HG03060 (cell line): ENCODE data around the gene ALDOB.
"Not testable (repeated sequence)": the region's sequence is repeated elsewhere in the genome, so short reads cannot be mapped to it uniquely, and the experiment has no call there.

Experiments
- ATAC-seq: cut with Tn5 transposase; IDR thresholded peaks from one replicate; pipeline ENCODE4 v1.9.1; 2021; ENCODE audit warnings: low read depth, moderate number of reproducible peaks; ENCODE audit not compliant: unreplicated experiment

Gene ALDOB

DNA sequence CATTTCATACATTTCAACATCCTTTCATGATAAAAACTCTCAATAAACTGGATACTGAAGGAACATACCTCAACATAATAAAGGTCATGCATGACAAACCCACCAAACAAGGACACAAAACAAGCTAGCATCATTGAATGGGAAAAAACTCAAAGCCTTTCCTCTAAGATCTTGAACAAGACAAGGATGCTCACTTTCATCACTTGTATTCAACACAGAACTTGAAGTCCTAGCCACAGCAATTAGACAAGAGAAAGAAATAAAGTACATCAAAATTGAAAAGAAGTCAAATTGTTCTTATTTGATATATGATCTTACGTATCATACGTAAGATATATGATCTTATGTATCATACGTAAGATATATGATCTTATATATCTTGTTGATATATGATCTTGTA lies 42.4 kb downstream of the ALDOB start:
- no peak for ATAC-seq

DNA sequence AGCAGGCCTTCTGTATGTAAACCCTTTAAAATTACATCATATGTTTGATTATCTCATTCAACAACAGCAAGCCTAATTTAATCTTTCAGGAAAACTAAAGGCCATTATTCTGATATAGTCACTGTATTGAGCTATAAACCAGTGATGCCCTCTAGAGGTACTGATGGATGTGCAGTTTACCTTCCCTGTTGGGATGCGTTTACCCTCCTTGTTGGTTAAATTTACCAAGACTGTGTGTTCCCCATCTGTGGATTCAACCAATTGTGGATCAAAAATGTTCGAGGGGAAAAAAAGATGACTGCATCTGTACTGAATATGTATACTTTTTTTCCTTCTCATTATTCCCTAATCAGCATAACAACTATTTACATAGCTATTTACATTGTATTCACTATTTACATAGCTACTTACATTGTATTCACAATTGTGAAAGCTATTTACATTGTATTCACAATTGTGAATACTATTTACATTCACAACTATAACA lies 47.0 kb downstream of the ALDOB start:
- ATAC-seq, result no peak

DNA sequence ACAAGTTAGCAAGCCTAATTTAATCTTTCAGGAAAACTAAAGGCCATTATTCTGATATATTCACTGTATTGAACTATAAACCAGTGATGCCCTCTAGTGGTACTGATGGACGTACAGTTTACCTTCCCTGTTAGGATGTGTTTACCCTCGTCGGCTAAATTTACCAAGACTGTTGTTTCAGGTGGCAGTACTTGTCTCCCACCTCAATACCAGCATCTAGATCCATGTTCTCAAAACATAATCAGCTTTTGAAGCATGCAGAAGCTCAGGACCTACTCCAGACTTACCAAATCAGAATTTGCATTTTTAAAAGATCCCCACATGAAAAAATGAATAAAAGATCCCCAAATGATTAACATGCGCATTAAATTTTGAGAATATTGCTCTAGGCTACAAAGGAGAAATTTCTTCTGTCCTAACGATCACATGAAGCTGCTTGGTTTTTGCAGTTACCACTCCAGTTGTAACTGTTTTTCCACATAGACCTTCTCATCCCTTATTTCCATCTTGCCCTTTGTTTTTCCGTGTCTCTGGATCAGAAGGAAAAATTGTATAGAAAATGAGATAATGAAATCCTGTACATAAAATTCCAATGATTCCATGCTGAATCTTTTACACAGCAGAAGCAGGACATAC lies 47.6 kb downstream of the ALDOB start:
- ATAC-seq, result peak; percentile 78

- not testable (repeated sequence) for ATAC-seq
Measured at GRCh38 chr9:101384873-101385536, 50.6 kb downstream of the ALDOB start, which contains the start of gene BAAT. BAAT (minus strand) TSS chr9:101385006; CDS start chr9:101371404, 13,602 bp downstream.

DNA sequence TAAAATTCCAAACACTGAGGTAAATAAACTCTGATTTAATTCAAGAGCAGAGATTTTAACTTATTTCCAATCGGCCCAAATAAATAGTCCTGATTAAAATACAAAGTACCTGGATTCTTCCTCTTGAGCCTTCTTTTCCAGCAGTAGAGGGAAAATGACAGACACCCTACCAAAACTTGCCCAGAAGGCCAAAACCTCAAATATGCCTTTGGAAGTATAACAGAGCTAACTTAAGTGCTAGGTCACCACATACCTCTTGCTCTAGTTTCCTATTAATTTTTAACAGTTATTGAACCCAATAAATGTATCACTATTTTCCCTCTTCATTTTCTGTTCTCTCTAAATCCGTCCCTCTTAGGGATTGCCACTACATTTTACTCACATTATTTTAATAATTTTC lies 52.2 kb downstream of the ALDOB start:
- ATAC-seq, result no peak

DNA sequence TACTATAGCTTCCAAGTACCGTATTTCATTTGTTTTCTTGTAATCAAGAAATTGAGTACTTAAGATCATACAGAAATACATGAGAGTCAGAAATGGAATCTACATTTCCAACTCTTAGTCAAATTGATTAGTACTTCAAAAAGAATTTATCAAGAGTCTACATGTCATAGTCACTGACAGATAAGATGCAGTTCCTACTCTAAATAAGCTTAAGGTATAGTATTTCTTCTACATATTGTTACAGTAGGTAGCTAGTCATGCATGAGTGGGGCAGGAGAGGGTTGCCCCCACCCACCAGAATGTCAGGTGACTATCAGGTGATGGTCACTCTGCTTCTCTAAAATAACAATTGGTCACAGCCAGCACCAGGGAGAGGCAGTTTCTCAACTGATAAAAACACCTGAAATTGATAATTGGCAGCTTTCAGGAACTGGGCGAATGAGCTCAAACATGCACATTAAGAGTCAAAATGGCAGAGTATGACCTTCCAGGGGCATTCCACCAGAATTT lies 53.7 kb downstream of the ALDOB start:
- no peak for ATAC-seq

DNA sequence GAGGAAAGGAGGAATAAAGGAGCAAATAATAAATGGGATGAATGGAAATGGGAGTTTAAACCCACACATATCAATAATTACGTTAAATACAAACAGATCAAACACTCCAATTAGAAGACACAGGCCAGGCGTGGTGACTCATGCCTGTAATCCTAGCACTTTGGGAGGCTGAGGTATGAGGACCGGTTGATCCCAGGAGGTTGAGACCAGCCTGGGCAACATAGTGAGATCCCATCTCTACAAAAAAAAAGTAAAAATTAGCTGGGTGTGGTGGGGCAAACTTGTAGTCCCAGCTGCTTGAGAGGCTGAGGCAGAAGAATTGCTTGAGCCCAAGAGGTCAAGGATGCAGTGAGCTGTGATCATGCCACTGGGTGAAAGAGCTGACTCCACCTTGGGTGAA lies 54.5 kb downstream of the ALDOB start:
- no peak for ATAC-seq

DNA sequence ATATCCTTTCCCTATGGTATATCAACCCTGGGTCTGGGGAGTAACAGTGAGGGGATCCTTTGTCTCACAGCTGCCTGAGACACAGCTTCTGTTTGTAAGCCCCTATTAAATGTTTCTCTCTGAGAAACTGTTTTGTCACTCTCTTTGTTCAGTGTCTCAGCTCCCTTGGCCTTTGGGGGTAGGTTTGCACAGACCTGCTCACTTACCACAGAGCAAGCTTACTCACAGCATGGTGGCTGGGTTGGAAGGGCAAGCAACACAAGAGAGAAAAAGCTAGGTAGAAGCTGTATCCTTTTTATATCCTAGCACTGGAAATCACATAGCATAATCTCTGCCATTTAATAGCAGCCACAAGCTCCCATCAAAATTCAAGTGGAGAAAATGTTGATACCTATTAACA lies 55.3 kb downstream of the ALDOB start:
- ATAC-seq, result no peak

- no peak for ATAC-seq
Measured at GRCh38 chr9:101376111-101376848, 59.3 kb downstream of the ALDOB start.

DNA sequence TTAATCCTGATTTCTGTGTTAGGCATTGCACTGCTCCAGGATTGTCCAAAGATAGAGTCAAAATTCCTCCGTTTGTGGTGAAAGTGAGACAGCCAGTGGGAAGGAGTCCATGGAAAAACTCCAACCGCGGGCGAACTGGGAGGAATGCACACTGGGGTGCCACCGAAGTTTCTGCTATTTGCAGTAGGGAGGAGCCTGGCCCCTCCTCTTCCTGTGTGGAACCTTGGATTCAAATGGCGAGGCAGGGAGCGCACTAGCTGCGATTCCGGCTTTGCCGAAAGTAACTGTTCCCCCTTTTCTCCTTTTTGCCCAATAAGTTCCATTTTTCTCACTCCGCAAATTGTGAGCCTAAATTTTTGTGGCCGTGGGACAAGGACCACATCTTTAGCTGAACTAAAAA lies 60.0 kb downstream of the ALDOB start:
- ATAC-seq, result no peak

- no peak for ATAC-seq
Measured at GRCh38 chr9:101372327-101373118, 63.1 kb downstream of the ALDOB start.

DNA sequence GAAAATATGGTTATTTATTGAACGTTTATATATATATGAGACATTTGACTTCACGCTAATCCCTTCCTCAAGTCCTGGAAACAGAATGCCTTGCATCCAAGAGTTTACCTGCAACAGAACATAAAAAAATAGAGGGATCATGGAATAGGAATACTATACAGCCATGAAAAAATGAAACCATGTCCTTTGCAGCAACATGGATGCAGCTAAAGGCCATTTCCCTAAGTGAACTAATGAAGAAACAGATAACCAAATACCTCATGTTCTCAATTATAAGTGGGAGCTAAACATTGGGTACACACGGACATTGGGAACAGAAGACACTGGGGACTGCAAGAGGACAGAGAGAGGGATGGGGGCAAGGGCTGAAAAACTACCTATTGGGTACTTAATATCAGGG lies 63.8 kb downstream of the ALDOB start:
- ATAC-seq, result no peak
